ENCODE data around the gene WIPF1.

- TF ChIP-seq CTCF (optimal IDR thresholded peaks at IDR 0.05 in 1 of 3, IDR thresholded peaks at IDR 0.05 in 1 of 3, conservative IDR thresholded peaks at IDR 0.05 in 1 of 3; ENCODE audit: extremely low read depth in 1 of 3, insufficient read depth in 2 of 3, low read length in 3 of 3), result no peak
- TF ChIP-seq EZH2 (IDR thresholded peaks at IDR 0.05; ENCODE audit: low read length), result no peak
These were observed 86.9 kb downstream of the WIPF1 start for GRCh38 chr2:174510583-174511189.

All from keratinocyte (primary cell).